A549 (cell line): ENCODE data around the gene IQCF2.

ENCODE experiments used
- NPAS2 ChIP-seq: fragments of 250-450 bp; sonication (Bioruptor Pico); IDR thresholded peaks from 2 replicates; pipeline ENCODE4 v1.8.0; 2022; ENCODE audit warnings: mild to moderate bottlenecking, moderate library complexity, borderline replicate concordance
- NR3C1 ChIP-seq: fragments of >200 bp; sonication (Bioruptor Twin); formaldehyde crosslinking; IDR thresholded peaks from 3 replicates; pipeline ENCODE4 v1.6.1; 2017
- POLR2A ChIP-seq: IDR thresholded peaks from 2 replicates; pipeline ENCODE4 v1.6.1; 2012; ENCODE audit warnings: mild to moderate bottlenecking, low read length
- POLR2AphosphoS2 ChIP-seq: conservative IDR thresholded peaks from 2 replicates; pipeline ENCODE4 v1.6.1; 2012; ENCODE audit warnings: low read length, improper control_type of control experiment, inconsistent platforms
- RAD21 ChIP-seq, 2 experiments: fragments of >200 bp in 1 of 2; sonication (Bioruptor Twin) in 1 of 2; formaldehyde crosslinking in 1 of 2; IDR thresholded peaks in 1 of 2; conservative IDR thresholded peaks in 1 of 2; 2 replicates in 1 of 2; 3 replicates in 1 of 2; pipeline ENCODE4 v1.6.1; 2012 to 2018; ENCODE audit warnings: inconsistent platforms in 1 of 2
- SREBF2 ChIP-seq: fragments of 450-650 bp; IDR thresholded peaks from 2 replicates; pipeline ENCODE4 v1.6.1; 2014; ENCODE audit warnings: mild to moderate bottlenecking, moderate library complexity
- TP53 ChIP-seq: fragments of 250-450 bp; sonication (Bioruptor Pico); IDR thresholded peaks from 2 replicates; pipeline ENCODE4 v1.5.0; 2021; ENCODE audit warnings: mild to moderate bottlenecking, moderate library complexity
- ZFP36 ChIP-seq: fragments of 450-650 bp; IDR thresholded peaks from 2 replicates; pipeline ENCODE4 v1.6.1; 2014; ENCODE audit warnings: borderline replicate concordance; ENCODE audit not compliant: partially characterized antibody
- TF ChIP-seq, protein P1 (sequence below): IDR thresholded peaks from 2 replicates; pipeline ENCODE4 v1.6.1; 2012; ENCODE audit warnings: low read depth, borderline replicate concordance
- TF ChIP-seq, protein P2 (sequence below): fragments of >200 bp; sonication (Bioruptor Twin); formaldehyde crosslinking; IDR thresholded peaks from 3 replicates; pipeline ENCODE4 v1.5.1; 2016
- TF ChIP-seq, protein P3 (sequence below): fragments of 450-650 bp; IDR thresholded peaks from 2 replicates; pipeline ENCODE4 v1.6.1; 2014; ENCODE audit warnings: antibody characterized with exemption

DNA sequence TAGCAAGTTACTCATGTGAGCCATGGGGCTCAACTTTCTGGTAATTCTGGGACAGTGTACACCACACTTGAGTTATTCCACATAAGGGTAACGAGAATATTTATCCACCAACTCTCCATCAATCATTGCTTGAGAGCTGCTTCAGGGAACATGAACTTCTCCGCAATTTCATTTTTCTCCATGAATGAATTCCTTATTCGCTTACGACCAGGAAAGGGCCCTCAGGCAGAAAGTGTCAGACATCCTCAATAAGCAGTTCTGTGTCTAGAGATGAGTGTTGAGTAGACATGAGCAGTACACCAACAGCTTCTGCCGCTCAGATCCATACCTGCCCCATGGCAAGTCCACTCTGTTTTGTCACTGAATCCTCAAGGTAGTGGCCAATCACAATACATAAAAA, 24.8 kb upstream of the IQCF2 start:
- TF ChIP-seq, protein P1, sequence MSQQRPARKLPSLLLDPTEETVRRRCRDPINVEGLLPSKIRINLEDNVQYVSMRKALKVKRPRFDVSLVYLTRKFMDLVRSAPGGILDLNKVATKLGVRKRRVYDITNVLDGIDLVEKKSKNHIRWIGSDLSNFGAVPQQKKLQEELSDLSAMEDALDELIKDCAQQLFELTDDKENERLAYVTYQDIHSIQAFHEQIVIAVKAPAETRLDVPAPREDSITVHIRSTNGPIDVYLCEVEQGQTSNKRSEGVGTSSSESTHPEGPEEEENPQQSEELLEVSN = no peak
- TF ChIP-seq SREBF2 (no peak), ZFP36 (no peak), NR3C1 (no peak), NPAS2 (CRISPR knock-in tag) (no peak), RAD21 (conservative IDR thresholded peaks at IDR 0.05 in 1 of 2, IDR thresholded peaks at IDR 0.05 in 1 of 2) (no peak), POLR2A (no peak), POLR2AphosphoS2 (no peak), TP53 (CRISPR knock-in tag) (no peak)
- TF ChIP-seq, protein P2, sequence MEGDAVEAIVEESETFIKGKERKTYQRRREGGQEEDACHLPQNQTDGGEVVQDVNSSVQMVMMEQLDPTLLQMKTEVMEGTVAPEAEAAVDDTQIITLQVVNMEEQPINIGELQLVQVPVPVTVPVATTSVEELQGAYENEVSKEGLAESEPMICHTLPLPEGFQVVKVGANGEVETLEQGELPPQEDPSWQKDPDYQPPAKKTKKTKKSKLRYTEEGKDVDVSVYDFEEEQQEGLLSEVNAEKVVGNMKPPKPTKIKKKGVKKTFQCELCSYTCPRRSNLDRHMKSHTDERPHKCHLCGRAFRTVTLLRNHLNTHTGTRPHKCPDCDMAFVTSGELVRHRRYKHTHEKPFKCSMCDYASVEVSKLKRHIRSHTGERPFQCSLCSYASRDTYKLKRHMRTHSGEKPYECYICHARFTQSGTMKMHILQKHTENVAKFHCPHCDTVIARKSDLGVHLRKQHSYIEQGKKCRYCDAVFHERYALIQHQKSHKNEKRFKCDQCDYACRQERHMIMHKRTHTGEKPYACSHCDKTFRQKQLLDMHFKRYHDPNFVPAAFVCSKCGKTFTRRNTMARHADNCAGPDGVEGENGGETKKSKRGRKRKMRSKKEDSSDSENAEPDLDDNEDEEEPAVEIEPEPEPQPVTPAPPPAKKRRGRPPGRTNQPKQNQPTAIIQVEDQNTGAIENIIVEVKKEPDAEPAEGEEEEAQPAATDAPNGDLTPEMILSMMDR = no peak
- TF ChIP-seq, protein P3, sequence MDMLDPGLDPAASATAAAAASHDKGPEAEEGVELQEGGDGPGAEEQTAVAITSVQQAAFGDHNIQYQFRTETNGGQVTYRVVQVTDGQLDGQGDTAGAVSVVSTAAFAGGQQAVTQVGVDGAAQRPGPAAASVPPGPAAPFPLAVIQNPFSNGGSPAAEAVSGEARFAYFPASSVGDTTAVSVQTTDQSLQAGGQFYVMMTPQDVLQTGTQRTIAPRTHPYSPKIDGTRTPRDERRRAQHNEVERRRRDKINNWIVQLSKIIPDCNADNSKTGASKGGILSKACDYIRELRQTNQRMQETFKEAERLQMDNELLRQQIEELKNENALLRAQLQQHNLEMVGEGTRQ = no peak
